Measurements from ENCODE around the gene APAF1.

DNA sequence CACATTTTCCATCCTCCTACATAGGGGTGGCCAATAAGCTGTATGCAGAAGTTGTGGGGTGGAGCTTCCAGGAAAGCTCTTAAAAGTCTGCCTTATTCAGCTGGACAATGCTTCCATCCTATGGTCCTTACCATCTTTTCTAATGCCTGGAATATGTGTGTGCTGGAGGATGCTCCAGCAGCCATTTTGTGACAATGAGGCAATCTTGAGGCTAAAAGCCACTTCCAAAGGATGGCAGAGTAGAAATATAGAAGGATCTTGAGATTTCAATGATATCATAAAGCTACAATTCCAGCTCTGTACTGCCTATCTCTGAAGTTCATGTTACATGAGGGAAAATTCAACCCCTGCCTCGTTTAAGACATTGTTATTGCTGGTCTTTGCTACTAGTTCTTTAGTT lies 95.7 kb downstream of the APAF1 start:
- TF ChIP-seq, protein P1, sequence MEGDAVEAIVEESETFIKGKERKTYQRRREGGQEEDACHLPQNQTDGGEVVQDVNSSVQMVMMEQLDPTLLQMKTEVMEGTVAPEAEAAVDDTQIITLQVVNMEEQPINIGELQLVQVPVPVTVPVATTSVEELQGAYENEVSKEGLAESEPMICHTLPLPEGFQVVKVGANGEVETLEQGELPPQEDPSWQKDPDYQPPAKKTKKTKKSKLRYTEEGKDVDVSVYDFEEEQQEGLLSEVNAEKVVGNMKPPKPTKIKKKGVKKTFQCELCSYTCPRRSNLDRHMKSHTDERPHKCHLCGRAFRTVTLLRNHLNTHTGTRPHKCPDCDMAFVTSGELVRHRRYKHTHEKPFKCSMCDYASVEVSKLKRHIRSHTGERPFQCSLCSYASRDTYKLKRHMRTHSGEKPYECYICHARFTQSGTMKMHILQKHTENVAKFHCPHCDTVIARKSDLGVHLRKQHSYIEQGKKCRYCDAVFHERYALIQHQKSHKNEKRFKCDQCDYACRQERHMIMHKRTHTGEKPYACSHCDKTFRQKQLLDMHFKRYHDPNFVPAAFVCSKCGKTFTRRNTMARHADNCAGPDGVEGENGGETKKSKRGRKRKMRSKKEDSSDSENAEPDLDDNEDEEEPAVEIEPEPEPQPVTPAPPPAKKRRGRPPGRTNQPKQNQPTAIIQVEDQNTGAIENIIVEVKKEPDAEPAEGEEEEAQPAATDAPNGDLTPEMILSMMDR (conservative IDR thresholded peaks at IDR 0.05): no peak
- TF ChIP-seq EZH2 (IDR thresholded peaks at IDR 0.05; ENCODE audit: low read depth): no peak
